Adrenal gland (tissue), 12 donors: ENCODE measurements around the gene CALHM5. TPM values are rescaled to one million over a fixed set of nuclear protein-coding genes. Genes with fewer than 3 reads are reported as not detected.

Experiments used
- DNase-seq, 7 donors: peaks; one replicate each; pipeline ENCODE4 v3.0.0-alpha.2; 2019 to 2020
- H3K27ac ChIP-seq, 5 donors: fragments of 200-600 bp; sonication (generic) in 4 of 5; 1 replicate in 3 of 5; 2 replicates in 2 of 5; pipeline versions ENCODE4 v1.5.1 to v1.8.0; 2016 to 2020; ENCODE audit warnings: mild to moderate bottlenecking in 1 of 5
- H3K27me3 ChIP-seq: fragments of 200-600 bp; 2 replicates; pipeline ENCODE4 v1.8.0; 2021
- H3K36me3 ChIP-seq, 2 donors: fragments of 200-600 bp; replicated peaks in 1 of 2; 1 replicate in 1 of 2; 2 replicates in 1 of 2; pipeline versions ENCODE4 v1.5.1 to v1.8.0; 2018 to 2022
- H3K4me1 ChIP-seq, 2 donors: fragments of 200-600 bp; replicated peaks in 1 of 2; 1 replicate in 1 of 2; 2 replicates in 1 of 2; pipeline versions ENCODE4 v1.5.1 to v1.8.0; 2018 to 2021
- H3K4me3 ChIP-seq, 4 donors: fragments of 200-600 bp; sonication (generic) in 3 of 4; one replicate each; pipeline ENCODE4 v1.5.1; 2016 to 2018
- H3K9me3 ChIP-seq, 3 donors: fragments of 200-600 bp; sonication (generic) in 1 of 3; replicated peaks in 1 of 3; 1 replicate in 2 of 3; 2 replicates in 1 of 3; pipeline versions ENCODE4 v1.5.1 to v1.8.0; 2016 to 2021
- CTCF ChIP-seq, 6 experiments: fragments of 450-650 bp in 4 of 6; fragments of 200-600 bp in 2 of 6; sonication (generic) in 1 of 6; IDR thresholded peaks; 1 replicate in 5 of 6; 2 replicates in 1 of 6; pipeline versions ENCODE4 v1.5.1 to v1.8.0; 2016 to 2021; ENCODE audit warnings: antibody characterized with exemption in 6 of 6, mild to moderate bottlenecking in 2 of 6, moderate library complexity in 1 of 6
- POLR2A ChIP-seq, 2 donors: fragments of 450-650 bp; IDR thresholded peaks; one replicate each; pipeline ENCODE4 v1.6.1; 2017; ENCODE audit warnings: antibody characterized with exemption in 2 of 2, mild to moderate bottlenecking in 2 of 2, moderate library complexity in 1 of 2
- WGBS, 4 donors: extraction: QIAGEN DNeasy Blood & Tissue Kit in 2 of 4; methylation state at CpG; one replicate each; pipeline versions ENCODE4 v1.1.5 to v1.1.7; 2013 to 2017; 5-methylcytosine and 5-hydroxymethylcytosine counted together
- intact Hi-C, 2 donors: fragments of 100-400 bp; cut with DNase I; formaldehyde crosslinking; loops; one replicate each; pipeline versions ENCODE4 v1.14.1 to v1.15.0; 2022 to 2023
- polyA plus RNA-seq, 3 donors: library from polyadenylated mRNA; stranded (reverse); fragments of 200-250 nt in 2 of 3; fragments of 350-450 nt in 1 of 3; fragmentation: Illumina TruSeq in 1 of 3; extraction: RNeasy Lipid Tissue Mini Kit (QIAGEN cat#74804) in 1 of 3; gene quantifications; one replicate each; pipeline ENCODE4 v1.2.3, GENCODE V29; 2013 to 2014
- total RNA-seq, 9 donors: library from RNA; depleted of rRNA in 4 of 9; stranded (reverse); fragments of >200 nt in 4 of 9; fragments of 120-200 nt in 1 of 9; fragmentation: NEBNext Ultra II Directional in 1 of 9; extraction: Animal tissue kit (Norgen Biotek cat#: 25700) in 1 of 9; gene quantifications; one replicate each; pipeline versions ENCODE4 v1.1.0 to v1.2.4, GENCODE V29; 2013 to 2023
- donor health status: healthy with polysubstance abuse.
- donor health status: Bipolar disorder and iron deficiency.
- donor health status: DM: yes; HTN: yes; CAD: no.
- donor health status: DM: no; HTN: no; CAD: no.
- donor health status: DM: no; HTN: no; CAD: no.
- donor health status: DM: yes; HTN: yes; CAD: no.

The CALHM5 gene
- total and polyA plus RNA-seq, 12 donors, result 0.32 to 2.2 (median 0.95) TPM

GRCh38 chr6:116536216-116536621, 24.8 kb downstream of the CALHM5 start:
- 13 to 19% (median 16%) methylated on average over 4 of the region's 4 CpGs for WGBS, 4 donors
- intact Hi-C loops, result loop anchor here (10.0 kb wide), 1 partner anchor 261 kb away; the partner anchor contains the start of gene TSPYL1 (in 2 of the 2)
- peaks cover 4% of the 10 kb centered on the region for H3K27me3 ChIP-seq

DNA sequence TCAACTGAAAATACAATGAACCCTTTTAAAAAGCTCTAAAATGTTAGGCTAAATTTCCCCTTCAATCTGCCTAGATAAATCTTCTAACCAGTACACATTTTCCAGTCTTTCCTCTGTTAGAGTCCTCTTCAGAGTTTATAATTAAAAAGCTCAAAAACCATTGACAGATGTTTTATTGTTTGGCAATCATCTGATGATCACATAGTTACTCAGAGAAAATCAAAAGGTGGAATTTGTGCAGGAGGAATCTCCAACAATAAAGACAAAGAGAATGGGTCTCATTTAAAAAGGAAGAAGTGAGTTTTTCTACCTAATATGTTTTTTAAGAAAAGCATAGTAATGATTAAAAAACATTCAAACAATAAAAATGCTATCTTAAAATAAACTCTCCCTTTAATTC, 31.0 kb downstream of the CALHM5 start:
- Histone ChIP-seq H3K27ac (no peak overlapping the region), H3K9me3 (no peaks in the 10 kb centered on the region), H3K27me3 (peaks cover 16% of the 10 kb centered on the region), H3K4me1 (no peaks in the 10 kb centered on the region), H3K4me3 (peak overlapping the region in 1 of 4 donors; percentile 8), H3K36me3 (no peaks in the 10 kb centered on the region)
- no peak for TF ChIP-seq CTCF (IDR thresholded peaks at IDR 0.05)
- TF ChIP-seq POLR2A (IDR thresholded peaks at IDR 0.05), result no peak
- intact Hi-C loops, result no loop called here
- no peak for DNase-seq

More at GRCh38 chr6:116536216-116536621, 24.8 kb downstream of the CALHM5 start:
- no peak overlapping the region for H3K27ac ChIP-seq
- no peaks in the 10 kb centered on the region for H3K4me1 ChIP-seq
- H3K4me3 ChIP-seq, result no peak overlapping the region
- peak in 5 of 7 donors; percentile 19 to 49 (median 28) for DNase-seq
- H3K9me3 ChIP-seq, result no peaks in the 10 kb centered on the region
- TF ChIP-seq POLR2A (IDR thresholded peaks at IDR 0.05) (no peak), CTCF (IDR thresholded peaks at IDR 0.05) (peak; percentile 60 to 81 (median 69))
- H3K36me3 ChIP-seq, result no peaks in the 10 kb centered on the region

GRCh38 chr6:116543149-116543548, 31.7 kb downstream of the CALHM5 start:
- TF ChIP-seq CTCF (IDR thresholded peaks at IDR 0.05) (no peak), POLR2A (IDR thresholded peaks at IDR 0.05) (no peak)
- H3K4me1 ChIP-seq, result no peaks in the 10 kb centered on the region
- DNase-seq, result no peak
- intact Hi-C loops, result no loop called here
- no peaks in the 10 kb centered on the region for H3K9me3 ChIP-seq
- H3K27ac ChIP-seq, result no peak overlapping the region
- H3K27me3 ChIP-seq, result peaks cover 16% of the 10 kb centered on the region
- H3K4me3 ChIP-seq, result peak overlapping the region in 1 of 4 donors; percentile 8
- no peaks in the 10 kb centered on the region for H3K36me3 ChIP-seq

DNA sequence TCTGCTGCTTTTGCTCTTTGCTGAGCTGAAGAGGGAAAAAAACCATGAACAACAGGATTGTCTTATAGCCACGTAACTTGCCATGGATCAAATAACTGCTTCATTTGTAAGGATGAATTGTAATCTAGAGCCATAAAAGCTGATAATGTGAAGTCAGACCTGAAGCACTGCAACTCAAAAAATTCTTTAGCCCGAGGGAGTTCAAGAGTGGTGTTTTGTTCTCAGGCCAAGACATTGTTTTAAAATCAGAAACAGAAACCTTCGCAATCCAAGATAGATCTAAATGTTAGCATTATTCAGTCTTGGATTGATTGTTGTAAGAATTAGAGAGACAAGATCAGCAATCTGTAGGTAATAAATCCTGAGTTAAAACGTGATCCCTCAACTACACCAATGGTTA, 34.2 kb downstream of the CALHM5 start, which contains the start of gene TRAPPC3L:
Gene TRAPPC3L (minus strand): TSS at position 34 of the 400 bp plus-strand sequence. CDS start 170 bp downstream, outside the sequence.
- H3K36me3 ChIP-seq, result no peaks in the 10 kb centered on the region
- no peaks in the 10 kb centered on the region for H3K9me3 ChIP-seq
- no peak within 1 kb of the TSS for H3K27ac ChIP-seq
- H3K27me3 ChIP-seq, result peaks cover 16% of the 10 kb centered on the region
- 66 to 70% (median 68%) methylated on average over 4 of the region's 4 CpGs for WGBS, 4 donors
- H3K4me1 ChIP-seq, result no peaks in the 10 kb centered on the region
- no peak for DNase-seq
- TF ChIP-seq CTCF (IDR thresholded peaks at IDR 0.05), result no peak
- no peak for TF ChIP-seq POLR2A (IDR thresholded peaks at IDR 0.05)
- intact Hi-C loops, result no loop called here
- H3K4me3 ChIP-seq, result no peak within 1 kb of the TSS
